Activated CD4-positive, alpha-beta T cell treated with anti-CD3 and anti-CD28 coated beads, Interleukin-10, Interleukin-2, amounts not matched to agents 100 ng/mL and 50 ng/mL, durations not matched to agents 16 hours and 8 hours (primary cell): ENCODE measurements around the gene S100A4.
A peak's percentile ranks its signal among the peaks of the same experiment; 100 is the strongest.
"Not testable (repeated sequence)": the region's sequence is repeated elsewhere in the genome, so short reads cannot be mapped to it uniquely, and the experiment has no call there.

Source experiments
- DNase-seq: peaks from one replicate; pipeline ENCODE4 v3.0.0-alpha.2; 2020

The S100A4 gene

DNA sequence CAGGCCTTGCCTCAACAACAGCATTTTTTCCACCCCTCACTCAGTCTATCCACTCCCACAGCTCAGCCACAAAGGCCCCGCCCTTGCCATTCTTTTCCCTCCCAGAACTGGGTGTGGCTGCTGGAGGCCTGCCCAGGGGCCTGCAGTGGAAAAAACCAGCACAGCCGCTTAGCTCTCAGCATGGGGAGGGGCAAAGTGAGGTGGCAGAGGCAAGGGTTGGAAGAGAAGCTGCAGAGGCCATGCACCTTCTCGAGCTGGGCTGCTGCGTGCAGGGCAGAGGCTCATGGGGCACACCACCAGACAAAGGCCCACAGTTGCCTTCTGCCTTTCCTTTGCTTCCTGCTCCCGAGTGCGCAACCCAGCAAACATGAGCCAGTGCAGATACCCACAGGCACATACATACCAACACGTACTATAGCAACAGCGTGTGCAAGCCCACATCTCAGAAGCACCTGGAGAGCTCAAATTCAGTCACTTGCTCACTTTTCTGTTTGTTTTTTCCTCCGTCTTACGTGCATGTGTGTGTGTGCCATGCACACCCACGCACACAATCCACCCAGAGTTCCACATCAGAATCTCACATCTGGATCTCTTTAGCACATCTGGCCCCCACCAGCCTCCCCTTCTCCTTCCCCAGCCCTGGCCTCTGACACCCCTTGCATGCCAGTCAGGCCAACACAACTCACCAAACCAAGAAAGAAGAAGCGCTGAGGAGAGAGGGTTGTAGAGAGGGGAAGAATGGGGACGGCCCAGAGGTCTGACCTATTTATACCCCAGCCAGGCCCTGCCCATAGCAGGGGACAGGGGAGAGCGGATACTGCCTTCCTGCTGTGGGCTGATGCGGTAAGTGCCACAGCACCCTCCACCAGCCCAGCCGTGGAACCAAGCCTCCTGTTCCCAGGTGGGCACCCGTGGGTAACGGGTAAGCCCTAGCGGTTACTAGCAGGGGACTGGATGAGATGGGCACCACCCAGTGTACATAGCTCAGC lies at the start of gene S100A4:
S100A4 (minus strand) TSS at position 740 of the 989 bp plus-strand sequence. CDS start 1,012 bp downstream, outside the sequence.
- peak; percentile 98 for DNase-seq

DNA sequence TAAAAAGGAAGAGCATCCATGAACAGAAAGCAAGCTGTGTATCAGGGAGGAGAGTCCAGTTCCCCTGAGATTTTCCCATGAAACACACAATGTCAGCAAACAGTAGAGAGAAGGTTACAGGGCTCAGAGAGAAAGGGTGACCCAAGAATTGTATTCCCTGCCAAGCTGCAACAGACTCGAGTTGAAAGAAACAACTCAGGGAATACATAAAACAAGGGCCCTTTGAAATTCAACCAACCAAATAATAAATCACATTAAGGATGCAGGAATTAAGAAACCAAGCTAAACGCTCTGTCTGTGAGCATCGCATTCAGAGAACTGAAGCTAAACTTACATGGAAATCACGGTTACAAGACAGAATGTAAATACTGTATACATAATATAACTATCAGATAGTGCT lies 47.1 kb upstream of the S100A4 start:
- DNase-seq: no peak

DNA sequence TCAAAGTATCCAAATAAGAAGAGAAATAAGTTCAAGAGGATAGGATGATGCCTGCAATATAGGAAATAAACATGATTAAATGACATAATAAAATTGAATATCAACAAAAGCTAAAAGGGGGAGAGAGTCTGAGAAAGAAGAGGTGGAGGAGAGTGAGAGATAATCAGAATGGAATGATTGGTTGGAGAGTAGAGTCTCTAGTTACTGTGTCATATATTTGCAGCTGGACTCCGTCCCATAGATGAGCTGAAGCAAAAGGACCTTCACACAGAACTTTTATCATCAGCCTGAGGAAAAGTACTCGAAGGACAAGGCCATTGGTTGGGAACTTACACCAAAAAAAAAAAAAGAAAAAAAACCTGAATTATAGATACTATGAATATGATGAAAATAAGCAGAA lies 42.9 kb upstream of the S100A4 start:
- DNase-seq: no peak

DNA sequence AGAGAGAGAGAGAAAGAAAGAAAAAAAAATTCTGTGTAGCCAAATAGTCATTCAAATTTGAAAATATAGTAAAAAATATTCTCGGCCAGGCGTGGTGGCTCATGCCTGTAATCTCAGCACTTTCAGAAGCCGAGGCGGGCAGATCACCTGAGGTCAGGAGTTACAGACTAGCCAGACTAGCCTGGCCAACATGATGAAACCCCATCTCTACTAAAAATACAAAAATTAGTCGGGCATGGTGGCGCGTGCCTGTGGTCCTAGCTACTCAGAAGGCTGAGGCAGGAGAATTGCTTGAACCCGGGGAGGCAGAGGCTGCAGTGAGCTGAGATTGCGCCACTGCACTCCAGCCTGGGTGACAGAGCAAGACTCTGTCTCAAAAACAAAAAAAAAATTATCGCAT lies 42.4 kb upstream of the S100A4 start:
- DNase-seq: not testable (repeated sequence)

DNA sequence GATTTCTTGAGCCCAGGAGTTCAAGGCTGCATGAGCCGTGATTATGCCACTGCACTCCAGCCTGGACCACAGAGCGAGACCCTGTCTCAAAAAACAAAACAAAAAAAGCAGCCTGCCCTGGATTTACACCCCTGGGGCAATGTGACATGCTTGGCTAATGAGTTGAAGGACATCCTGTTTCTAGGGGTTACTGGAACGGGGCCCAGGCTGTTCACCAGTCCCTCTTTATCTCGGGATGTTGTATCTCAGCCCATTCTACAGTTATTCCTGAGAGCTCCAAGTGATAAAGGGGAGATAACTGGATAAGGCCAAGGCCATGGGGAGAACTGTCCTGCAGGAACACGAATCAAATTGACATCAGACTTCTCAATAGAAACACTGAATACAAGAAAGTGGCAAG lies 41.7 kb upstream of the S100A4 start:
- DNase-seq: no peak

DNA sequence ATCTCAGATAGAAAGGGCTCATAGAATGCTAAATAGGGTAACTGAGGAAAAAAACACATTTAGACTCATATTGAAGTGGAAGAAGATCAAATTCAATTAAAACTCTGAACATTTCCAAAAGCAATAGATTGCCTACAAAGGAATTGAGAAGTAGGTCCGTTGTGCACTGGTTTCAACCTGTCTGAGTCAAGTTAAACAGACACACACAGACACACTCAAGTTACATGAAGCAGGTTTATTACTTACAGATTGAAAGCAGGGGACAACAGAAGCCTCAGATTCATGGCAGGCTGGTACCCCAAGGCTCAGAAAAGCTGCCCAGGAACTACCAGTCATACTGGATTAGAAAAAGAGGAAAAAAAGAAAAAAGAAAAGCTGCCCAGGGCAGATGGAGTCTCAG lies 40.7 kb upstream of the S100A4 start:
- DNase-seq: no peak

DNA sequence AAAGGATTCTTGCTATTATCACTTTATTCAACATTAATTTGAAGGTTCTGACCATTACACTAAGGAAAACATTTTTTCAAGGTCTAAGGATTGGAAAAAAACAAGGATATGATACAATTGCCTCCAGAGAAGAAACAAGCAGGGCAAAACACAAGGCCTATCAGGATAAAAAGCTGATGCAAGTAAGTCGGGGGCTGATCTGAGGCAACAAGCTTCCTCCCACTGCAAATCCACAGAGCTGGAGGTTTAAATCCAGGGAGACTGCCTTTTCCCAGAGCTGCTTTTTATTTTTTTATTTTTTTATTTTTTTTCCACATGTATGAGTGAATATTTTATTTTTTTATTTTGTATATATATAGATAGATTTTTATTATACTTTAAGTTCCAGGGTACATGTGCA lies 39.4 kb upstream of the S100A4 start:
- DNase-seq: no peak

DNA sequence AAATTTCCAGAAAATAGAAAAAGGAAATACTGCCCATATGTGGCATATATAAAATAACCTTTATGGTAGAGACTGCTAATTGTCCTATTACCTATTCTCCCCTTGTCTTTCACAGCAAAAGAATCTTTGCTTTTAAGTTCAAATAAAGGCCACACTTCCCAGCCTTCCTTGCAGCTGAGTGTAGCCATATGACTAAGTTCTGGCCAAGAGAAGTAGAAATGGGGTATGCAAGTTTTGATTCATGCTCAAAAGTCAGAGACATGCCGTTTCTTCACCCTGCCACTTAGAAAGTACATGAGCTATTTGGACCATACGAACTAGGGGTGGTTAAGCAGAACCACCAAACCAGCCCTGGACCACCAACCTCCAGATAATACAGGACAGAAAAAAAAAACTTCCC lies 38.4 kb upstream of the S100A4 start:
- DNase-seq: no peak

DNA sequence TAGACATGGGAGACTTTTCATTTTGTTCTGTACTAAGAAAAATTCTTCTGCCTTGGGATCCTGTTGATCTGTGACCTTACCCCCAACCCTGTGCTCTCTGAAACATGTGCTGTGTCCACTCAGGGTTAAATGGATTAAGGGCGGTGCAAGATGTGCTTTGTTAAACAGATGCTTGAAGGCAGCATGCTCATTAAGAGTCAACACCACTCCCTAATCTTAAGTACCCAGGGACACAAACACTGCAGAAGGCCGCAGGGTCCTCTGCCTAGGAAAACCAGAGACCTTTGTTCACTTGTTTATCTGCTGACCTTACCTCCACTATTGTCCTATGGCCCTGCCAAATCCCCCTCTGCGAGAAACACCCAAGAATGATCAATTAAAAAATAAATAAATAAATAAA lies 37.9 kb upstream of the S100A4 start:
- not testable (repeated sequence) for DNase-seq

DNA sequence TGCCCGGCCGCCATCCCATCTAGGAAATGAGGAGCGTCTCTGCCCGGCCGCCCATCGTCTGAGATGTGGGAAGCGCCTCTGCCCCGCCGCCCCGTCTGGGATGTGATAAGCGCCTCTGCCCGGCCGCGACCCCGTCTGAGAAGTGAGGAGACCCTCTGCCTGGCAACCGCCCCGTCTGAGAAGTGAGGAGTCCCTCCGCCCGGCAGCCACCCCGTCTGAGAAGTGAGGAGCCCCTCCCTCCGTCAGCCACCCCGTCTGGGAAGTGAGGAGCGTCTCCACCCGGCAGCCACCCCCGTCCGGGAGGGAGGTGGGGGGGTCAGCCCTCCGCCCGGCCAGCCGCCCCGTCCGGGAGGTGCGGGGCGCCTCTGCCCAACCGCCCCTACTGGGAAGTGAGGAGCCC lies 37.2 kb upstream of the S100A4 start:
- not testable (repeated sequence) for DNase-seq

DNA sequence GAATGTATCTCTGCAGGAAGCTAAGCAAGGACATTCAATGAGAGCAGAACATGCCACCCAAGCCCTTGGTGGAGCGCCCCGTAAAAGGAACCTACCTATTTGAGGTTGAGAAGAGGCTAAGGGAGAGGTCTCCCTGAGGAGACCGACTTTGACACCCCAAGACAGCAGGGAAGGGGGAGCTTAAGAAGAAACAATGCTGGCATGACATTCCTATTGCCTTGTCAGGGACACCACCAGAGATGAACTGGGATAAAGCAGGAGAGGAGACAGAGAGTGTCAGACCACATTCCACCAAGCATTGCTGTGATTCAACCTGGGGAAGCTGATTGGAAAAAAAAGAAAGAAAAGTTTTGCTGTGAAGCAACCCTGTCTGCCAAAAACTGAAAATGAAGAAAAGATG lies 33.3 kb upstream of the S100A4 start:
- no peak for DNase-seq

DNA sequence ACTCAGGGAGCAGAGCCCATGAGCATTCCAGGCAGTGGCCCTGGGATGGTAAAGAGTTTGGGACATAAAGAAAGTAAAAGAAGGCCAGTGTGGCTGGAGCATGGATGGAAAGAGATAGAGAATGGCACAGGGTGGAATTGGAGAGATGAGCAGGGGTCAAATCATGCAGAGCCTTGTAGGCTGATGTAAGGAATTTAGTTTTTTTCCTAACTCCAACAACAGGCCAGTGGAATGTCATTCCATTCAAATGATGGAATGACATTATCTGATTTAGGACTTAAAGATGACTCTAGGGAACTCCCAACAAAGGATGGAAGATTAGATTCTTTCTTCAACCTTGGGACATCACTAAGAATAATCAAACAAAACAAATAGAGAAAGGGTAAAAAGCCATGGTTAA lies 32.9 kb upstream of the S100A4 start:
- DNase-seq: no peak

DNA sequence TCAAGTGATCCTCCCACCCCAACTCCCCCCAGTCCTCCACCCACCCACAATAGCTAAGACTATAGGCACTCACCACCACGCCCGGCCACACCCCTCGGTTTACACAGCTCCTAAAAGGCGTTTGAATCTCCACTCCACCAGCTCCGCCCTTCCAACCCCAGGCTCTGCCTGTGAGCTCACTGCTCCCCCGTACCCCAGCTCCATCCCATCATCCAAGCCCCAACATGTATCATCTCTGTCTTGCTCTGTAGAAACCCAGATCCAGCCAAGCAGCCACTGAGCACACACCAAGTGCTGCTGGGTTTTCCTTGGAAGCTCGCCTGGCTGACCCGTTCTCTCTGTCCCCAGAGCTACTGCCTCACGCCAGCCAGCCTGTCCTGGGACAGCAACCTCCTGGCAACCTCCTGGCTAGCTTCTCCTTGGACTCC lies 32.0 kb upstream of the S100A4 start:
- DNase-seq: no peak

DNA sequence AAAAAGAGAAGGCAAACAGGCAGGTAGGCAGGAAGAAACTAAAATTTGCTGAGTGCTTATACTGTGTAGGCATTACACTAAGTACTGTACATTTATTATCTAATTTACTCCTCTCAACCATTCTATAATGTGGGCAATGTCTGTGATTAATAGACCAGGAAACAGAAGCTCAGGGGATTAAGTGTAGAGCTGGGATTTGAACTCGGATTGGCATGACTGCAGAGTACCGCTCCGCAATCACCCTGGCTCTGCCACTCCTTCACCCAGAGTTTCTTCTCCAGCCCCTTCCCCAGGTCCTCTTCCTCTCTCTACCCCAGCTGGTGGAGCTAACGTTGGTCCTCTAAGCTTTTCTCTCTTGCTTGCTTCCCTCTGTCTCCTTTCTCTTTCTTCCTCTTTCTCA lies 31.5 kb upstream of the S100A4 start:
- no peak for DNase-seq

DNA sequence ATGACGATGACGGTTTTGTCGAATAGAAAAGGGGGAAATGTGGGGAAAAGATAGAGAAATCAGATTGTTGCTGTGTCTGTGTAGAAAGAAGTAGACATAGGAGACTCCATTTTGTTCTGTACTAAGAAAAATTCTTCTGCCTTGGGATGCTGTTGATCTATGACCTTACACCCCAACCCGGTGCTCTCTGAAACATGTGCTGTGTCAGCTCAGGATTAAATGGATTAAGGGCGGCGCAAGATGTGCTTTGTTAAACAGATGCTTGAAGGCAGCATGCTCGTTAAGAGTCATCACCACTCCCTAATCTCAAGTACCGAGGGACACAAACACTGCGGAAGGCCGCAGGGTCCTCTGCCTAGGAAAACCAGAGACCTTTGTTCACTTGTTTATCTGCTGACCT lies 29.9 kb upstream of the S100A4 start:
- DNase-seq: not testable (repeated sequence)

DNA sequence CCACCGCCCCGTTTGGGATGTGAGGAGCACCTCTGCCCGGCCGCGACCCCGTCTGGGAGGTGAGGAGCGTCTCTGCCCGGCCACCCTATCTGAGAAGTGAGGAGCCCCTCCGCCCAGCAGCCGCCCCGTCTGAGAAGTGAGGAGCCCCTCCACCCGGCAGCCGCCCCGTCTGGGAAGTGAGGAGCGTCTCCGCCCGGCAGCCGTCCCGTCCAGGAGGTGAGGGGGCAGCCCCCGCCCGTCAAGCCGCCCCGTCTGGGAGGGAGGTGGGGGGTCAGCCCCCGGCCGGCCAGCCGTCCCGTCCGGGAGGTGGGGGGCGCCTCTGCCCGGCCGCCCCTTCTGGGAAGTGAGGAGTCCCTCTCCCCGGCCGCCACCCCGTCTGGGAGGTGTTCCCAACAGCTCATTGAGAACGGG lies 29.5 kb upstream of the S100A4 start:
- DNase-seq: not testable (repeated sequence)

DNA sequence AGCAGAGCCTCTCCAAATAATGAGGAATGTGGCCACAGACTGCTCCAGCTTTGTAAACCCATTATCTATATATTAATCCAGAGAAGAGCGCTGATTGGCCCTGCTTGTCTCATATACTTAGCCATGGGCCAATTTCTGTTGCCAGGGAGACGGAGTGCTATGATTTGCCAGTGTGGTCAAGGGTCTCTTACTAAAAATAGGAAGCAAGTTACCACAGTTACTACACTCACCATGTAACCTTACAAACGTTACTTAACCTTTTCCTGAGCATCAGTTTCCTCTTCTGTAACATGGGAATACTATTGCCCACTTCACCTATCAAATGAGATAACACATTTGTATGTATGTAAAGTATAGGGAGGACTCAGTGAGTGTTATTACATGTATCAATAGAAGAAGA lies 27.7 kb upstream of the S100A4 start:
- DNase-seq: peak; percentile 21

DNA sequence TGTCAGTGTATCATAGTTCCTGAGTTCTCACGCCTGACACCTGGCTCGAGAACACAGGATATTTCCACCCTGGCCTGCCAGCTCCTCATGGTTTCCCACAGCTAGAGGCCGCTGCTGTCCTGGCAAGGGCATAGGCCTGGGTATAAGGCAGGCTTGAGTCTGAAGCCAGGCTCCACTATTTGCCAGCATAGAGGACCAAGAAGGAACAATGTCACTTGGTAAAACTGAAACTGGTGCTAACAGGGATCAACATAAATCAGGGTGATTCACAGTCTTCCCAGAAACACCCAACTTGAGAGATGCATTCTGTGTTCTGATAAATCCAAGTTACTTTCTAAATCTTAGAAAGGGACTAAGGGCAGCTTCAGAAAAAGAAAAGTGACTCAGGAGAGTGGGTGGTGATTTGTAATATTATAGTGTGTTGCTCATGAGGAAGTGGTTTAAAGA lies 27.0 kb upstream of the S100A4 start:
- peak; percentile 84 for DNase-seq

DNA sequence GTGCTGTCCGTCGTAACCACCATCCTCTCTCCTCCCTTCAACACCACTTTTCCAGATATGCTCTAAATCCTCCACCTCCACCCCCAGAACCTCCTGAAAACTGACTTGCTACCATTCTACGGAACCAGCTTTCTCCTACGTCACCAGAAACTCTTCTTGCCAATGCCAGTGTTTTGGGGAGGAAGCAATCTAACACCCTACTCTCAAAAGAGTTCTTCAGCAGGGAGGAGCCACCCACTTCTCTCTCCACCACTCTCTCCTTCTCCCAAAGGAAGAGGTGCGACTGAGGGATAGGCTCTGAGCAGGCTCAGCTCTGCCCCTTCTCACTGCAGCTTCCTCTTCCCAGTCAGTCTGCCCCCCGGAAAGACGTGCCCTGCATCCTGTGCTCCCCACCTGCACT lies 26.1 kb upstream of the S100A4 start:
- no peak for DNase-seq

DNA sequence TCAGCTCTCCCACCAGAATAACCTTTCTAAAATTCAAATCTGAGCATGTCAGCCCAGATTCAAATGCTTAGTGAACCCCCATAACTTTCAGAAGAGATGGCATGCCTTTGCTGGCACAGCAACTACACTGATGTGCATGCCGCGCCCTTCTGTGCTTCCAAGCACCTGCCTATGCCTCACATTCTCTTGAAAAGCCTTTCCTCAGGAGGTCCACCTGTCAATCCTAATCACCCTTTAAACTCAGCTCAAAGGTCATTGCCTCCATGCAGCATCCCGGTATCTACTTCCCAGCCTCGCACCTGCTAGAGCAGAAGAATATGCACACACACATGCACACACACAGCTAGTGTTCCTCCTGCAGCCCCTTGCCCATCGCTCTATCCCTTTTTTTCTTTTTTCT lies 25.3 kb upstream of the S100A4 start:
- DNase-seq: no peak

DNA sequence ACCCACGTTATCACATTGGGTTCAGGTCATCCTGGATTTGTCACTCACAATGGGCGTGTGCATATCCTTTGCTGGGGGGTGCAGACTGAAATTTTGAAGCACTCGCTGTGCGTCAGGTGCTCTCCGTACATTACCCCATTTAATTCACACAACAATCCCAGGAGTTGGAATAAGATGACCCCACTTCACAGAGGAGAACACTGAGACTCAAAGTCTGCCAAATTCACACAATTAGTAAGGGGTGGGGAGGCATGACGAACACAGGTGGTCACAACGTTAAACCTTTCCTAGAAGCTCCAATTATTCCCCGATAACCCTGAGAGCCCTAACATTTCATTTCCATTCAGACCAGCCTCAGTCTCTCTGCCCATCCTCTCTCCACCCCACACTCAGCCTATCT lies 23.9 kb upstream of the S100A4 start:
- no peak for DNase-seq

DNA sequence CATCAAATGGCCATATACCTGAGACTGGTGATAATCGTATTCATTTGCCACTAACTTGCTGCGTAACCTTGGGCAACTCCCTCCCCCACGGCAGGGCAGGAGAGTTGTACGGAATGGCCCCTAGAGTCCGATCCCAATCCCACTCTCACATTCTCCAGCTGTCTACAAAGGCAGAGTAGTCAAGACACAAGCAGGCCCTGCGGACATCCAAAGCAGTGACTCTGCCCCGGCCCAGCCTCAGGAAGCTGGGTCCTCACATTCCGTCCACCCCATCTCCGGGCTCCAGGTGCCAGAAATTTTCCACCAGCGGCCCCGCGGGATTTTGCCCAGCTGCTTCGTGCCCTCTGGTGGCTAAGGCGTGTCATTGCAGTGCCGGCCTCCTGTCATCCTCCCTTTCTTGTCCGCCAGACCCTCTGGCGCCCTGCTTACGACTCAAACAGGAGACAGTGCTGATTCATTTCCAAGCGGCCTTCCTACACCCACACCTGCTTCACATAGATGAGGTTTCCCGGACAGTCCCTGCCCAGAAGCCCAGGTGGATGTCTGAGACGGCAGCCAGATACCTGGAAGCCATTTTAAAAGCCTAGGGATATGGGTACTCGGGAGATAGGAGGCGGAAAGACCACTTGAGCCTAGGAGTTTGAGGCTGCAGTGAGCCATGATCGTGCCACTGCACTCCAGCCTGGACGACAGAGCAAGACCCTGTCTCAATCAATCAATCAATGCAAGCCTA lies 22.9 kb upstream of the S100A4 start:
- peak; percentile 91 for DNase-seq

DNA sequence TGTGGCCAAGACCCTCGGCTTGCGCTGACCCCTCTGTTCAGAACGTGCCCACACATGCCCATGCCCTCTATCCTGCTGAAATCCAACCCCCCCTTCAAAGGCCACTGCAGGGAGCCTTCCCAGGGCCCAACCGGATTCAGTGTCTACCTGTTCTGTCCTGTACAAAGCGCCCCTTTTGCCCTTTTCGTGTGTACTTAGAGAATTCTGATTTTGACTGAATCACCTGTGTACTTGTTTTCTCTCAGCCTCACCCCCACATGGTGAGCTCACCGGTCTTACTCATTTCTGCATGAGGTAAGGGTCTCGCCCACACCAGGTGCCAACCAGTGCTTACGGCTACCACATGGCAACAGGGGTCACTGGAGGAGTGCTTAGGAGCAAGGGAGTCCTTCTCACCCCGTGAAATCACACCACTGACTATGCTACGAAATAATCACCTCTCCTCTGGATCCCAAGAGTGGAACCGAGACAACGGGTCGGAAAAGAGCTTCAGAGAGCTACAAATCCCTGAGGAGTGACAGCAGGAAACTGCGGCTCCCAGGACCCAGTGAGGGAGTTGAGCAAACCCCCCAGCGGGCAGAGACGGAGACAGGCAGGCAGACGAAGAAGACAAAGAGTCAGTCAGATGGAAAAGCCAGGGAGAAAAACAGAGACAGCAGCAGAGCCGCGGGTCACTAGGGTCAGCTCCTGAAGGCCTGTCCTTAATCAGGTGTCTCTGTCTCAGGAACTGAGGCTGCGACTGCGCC lies 22.2 kb upstream of the S100A4 start:
- peak; percentile 67 for DNase-seq
